Activated gamma-delta T cell (primary cell): Measurements from ENCODE around the gene EVPL.
"Not testable (repeated sequence)": the region's sequence is repeated elsewhere in the genome, so short reads cannot be mapped to it uniquely, and the experiment has no call there.

ENCODE experiments used
- DNase-seq: peaks from one replicate; lab custom pipeline; 2025; lab: John Stamatoyannopoulos, UW
- total RNA-seq, 2 donors: gene quantifications; one replicate each; lab custom pipeline; 2026; lab: John Stamatoyannopoulos, UW

Gene EVPL
- 2.4 to 2.6 reads per million in 2 donors for total RNA-seq

DNA sequence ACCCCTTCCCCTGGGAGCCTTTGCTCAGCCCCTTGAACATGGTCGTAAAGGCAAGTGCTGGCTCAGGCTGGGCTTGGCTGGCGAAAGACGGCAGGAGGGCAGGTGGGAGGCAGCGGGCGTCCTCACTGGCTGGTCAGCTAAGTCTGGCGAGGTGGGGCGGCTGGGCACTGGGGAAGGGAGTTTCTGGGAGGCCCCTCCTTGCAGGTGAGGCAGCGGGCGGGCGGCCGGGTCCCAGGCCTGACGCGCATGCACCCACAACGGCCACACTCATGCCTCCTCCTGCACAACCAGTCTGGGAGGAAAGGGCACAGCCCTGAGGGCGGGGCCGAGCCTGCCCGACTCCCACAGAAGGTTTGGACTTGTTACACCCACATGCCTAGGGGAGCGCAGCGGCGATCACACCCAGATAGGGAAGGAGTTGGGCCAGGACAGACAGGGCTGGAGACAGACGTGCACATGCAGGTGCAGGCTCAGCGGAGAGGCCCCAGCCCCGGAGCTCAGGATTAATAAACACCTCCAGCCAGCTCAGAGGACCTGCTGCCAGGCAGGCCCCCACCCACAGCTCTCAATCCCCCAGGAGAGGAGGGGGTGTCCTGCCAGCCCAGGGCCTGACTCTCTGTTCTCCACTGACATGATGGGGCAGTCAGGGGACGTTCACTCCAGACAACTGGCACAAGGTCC lies at the start of gene EVPL:
TSS of gene EVPL (minus strand) at position 148 of the 681 bp plus-strand sequence. CDS start at position 40, 108 bp downstream.
- no peak for DNase-seq

DNA sequence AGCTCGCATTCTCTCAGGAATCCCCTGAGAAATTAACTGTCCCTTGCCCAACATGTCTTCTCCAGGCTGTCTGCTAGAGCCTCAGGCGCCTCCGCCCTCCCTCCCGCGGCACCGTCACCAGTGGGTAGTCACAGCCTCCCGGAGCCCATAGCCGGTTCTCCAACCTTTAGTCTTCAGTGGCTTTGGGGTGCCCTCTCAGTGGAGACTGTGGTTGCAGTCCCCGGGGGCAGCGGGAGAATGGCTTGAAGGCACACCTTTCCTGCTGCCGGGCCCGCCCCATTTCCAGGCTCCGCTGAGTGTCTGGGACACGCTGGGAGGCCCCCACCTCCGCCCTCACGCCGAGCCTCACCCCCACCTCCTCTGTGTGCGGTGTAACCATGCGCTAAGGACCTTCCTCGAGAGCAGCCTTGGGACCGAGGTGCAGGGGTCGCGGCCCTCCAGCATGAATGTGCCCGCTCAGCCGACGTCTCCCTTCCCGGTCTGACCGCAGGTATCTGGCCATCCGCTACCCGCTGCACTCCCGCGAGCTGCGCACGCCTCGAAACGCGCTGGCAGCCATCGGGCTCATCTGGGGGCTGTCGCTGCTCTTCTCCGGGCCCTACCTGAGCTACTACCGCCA lies 49.1 kb upstream of the EVPL start:
- no peak for DNase-seq

DNA sequence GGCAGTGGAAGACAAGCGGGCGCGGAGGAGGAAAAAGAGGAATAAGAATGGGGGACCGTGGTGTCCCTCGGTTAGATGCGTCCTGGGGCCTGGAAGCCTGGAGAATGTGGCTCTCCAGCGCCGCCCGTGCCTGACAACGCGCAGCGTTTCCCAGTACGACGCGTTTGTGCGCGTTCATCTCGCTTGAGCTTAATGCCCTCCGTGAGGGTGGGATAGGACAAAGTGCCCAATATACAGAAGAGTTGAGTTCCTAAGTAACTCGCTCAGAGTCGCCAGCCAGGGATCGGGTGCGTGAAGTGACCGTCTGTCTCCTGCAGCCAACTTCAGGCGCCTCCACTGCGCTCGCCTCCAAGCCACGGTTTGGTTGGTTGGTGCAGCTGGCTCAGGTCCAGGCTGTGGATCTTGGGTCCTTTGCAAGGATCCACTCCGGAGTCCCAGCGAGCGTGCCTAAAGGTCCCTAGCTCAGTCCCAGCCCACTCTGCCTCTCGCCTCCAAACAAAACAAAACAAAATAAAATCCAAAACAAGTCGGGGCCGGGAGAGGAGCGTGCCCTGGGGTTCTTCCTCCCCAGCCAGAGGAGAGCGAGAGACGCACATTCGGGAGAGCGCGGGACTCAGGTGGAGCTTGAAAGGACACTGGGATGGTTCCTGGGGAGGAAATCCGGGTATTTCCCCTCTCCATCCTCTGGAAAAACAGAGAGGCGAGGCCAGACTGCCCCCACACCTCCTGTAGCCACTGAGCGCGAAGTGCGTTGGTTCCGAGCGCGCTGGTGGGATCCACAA lies 48.4 kb upstream of the EVPL start:
- no peak for DNase-seq

DNA sequence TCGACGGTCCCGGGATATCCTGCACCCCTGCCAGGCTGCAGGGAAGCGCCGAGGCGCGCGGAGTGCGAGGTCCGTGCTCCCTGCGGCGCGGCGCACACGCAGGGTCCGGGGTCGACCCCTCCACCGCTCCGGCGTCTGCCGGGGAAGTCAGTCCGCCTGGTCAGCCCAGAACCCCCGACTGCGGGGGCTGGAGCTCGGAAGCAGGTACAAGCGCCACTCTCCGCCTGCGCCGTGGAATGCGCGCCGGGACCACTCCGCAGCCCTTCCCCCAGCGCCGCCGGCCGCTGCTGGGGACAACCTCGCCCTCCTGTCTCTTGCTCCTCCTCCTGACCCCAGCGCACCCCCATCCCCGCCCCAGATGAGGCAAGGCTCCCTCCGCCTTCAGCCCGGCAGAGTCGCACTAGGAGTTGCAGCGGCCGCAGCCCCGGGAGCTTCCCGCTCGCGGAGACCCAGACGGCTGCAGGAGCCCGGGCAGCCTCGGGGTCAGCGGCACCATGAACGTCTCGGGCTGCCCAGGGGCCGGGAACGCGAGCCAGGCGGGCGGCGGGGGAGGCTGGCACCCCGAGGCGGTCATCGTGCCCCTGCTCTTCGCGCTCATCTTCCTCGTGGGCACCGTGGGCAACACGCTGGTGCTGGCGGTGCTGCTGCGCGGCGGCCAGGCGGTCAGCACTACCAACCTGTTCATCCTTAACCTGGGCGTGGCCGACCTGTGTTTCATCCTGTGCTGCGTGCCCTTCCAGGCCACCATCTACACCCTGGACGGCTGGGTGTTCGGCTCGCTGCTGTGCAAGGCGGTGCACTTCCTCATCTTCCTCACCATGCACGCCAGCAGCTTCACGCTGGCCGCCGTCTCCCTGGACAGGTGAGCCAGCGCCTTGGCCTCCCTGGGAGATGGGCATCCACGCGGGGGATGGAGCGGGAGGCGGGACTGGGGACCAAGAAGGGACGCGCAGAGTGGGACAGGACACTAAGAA lies 47.6 kb upstream of the EVPL start, which contains the start of gene GALR2:
TSS of gene GALR2 (plus strand) at position 392 of the 974 bp plus-strand sequence. CDS start at position 495, 103 bp downstream.
- DNase-seq, result no peak

DNA sequence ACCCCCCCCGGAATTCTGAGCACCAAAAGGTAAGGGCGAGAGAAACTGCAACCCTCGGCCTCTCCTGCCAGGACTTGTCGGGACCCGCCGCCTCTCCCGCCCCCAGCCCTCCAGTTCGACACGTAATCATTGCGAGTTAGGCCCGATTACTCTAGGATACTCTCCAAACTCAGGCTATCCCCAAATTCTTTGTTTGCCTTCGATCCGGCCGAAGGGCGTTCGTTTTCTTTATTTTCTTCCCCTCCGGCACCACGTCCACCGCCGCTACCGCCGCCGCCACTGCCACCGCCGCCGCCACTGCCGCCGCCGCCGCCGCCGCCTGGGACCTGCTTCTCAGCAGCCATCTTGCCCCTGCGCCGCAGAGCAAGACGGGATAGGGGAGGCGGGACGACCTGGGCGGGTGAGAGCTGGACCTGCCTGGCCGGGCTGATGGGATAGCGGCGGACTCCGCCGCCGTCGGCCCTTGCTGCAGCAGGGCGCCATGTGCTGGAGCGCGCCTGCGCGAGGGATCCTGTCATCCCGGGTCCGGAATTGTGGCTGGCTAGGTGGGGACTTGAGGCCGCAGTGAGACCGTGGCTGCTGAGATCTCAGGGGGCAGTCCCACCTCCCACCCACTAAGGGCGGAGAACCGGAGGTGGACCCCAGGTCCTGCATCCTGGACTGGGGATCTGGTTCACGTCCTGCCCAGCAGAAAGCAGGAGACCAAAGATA lies 45.2 kb upstream of the EVPL start, which contains the start of gene SRP68:
TSS of gene SRP68 (minus strand) at position 370 of the 711 bp plus-strand sequence. CDS start at position 344, 26 bp downstream.
- DNase-seq, result peak; percentile 70

DNA sequence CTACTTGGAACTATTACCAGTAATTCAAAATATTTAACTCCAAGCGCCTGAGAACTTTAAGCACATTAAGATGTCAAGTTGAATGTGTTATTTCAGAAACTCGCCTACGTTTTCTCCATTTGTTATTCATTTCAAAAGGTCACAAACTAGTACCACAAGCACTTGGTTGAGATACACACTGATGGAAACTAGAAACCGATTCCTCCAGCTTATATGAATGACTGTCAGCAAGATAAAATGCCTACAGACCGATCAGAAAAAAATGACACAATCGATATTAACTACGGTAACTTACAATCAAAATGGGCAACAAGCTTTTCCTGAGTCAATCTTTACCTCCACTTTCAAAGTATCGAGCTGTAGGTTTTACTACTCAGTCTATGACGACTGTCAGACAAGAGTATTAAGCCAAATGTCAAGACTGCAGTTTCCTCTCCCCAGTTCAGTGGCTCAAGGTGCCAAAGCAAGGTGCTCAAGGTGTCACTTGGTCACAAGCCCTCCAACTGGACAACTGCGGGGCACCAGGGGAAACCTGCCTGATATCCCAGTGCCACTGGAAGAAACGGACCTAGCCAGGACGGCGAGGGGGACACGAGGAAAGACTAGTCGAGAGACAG lies 44.5 kb upstream of the EVPL start:
- no peak for DNase-seq

DNA sequence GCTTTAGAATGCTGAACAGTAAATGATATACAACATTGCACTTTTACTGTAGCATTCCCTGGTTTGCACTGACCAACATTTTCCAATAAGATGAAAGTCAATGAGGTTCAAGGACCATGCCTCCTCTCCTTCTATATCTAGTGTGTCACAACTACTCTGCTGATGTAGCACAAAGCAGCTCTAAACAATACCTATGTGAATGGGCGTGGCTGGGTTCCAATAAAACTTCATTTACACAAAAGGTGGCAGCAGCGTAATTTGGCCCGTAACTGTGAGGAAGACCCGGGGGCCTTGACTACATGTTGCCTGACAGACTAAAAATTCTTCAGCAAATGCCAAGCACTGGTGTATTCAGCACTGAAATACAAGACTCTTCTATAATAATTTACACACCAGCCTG lies 38.7 kb upstream of the EVPL start:
- no peak for DNase-seq

DNA sequence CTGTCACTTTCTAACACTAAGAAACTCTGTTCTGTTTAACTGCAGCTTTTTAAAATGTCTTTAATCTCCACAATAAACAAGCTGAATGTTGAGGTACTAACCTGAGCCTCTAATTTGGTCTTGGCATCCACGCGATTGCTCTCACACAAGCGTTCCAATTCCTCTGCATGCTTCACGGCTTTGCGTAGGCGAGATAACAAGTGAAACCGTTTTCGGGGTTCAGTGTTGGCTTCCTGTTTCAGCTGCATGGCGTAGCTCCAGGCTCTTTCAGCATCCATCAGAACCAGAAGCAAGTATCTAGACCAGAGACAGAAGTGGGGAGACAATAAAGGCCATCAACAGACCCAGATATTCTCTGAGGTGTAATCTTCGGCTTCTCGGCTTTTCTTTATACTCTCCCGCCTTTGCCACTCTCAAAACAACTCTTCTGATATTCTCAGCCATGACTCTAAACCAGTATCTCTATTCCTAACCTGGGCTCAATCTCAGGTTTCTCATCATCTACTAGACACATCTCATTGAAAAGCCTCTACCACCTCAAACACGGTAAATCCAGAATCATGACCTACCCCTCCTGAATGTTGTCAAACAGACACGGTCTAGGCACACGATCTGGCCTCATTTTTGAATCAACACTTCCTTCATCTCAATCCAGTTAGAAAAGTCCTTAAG lies 36.9 kb upstream of the EVPL start:
- no peak for DNase-seq

DNA sequence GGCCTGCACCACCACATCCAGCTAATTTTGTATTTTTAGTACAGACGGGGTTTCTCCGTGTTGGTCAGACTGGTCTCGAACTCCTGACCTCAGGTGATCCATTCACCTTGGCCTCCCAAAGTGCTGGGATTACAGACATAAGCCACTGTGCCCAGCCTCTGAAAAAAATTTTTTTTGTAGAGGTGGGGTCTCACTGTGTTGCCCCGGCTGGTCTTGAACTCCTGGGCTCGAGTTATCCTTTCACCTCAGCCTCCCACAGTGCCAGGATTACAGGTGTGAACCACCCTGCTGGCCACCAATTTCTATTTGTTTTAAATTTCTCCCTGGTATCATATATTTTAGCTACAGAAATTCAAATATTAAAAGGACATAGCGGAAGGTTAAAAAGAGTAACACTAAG lies 31.2 kb upstream of the EVPL start:
- DNase-seq, result not testable (repeated sequence)

DNA sequence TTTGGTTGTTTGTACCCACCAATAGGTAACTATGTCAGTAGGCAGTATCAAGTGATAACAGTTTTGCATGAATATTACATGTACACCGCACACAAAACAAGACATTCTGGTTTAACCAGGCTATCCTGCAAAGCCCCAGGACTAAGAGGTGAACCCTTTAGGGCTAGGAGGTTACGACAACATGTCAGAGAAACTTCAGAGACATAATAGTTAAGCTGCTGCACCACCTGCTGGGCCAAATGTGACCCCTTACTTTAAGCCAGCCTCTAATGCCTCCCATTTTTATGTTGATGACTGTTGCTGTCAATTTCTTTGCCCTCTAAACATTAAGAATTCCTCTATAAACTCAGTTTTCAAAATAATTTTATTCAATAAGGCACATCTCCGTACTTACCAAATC lies 29.8 kb upstream of the EVPL start:
- DNase-seq, result no peak

DNA sequence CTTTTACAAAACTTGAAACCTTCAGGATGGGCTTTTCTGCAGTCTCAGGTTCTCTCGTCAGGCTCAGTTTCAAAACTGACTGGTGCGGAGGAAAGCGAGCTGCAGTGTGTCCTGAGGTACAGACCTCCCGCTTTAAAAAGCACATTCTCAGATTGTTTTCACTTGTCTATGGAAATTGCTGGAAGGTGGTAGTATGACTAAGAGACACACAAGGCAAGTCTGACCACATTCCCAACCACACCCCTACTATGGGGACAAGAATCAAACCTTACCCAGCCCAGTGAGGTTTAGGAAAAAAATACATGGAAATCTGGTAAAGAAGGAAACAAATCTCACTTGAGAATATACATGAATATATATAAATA lies 27.0 kb upstream of the EVPL start:
- no peak for DNase-seq

DNA sequence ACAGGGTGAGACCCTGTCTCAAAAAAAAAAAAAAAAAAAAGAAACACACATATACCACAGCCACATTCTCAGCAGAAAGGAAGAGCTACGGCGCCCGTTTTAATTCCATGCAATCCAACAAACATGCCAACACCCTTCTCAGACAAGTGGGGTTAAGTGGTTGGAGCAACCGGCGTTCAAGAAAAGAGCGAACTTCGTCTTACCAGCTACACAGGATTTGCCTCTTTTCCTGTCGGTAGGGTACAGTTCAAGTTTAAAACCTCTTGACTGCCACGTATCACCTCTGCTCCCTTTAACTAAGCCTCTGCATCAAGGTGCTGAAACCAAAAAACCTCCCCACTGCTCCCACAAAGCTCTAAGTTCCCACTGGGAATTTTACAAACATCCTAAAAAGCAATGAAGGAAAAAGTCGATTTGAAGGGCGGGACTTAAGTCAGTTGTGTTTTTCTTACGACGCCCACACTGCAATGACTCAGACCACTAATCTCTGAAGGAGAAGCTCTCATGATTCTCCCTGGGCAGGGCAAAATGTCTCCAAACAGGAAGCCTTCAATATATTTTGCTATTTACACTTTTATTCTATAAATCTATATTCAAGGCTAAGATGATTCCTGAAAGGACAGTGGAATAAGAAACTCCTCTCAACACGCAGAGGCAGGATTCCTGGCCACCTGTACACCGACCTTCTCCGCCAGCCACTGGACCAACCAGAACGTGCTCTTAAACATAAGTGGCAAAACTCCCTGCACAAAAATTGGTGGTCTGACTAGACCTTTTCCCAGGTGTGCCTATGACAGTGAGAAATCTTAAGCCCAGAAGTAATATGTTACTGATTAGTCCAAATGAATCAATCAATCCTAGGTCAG lies 26.4 kb upstream of the EVPL start:
- DNase-seq, result no peak

DNA sequence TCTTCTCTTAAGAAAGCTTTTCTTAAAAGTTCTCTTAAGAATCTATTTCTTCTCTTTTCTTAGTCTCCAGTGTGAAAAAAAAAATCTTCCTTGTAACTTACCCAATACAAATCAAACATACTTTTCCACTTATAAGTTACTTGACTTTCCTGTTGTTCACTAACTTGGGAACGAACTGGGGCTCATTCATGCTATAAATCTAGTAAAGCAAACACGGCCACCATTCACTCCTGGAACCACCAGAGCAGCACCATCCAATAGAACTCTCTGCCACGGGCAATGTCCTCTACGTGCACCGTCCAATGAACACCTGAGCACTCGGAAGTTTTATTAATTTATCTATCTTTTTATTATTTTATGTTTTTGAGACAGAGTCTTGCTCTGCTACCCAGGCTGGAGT lies 24.5 kb upstream of the EVPL start:
- DNase-seq, result no peak

DNA sequence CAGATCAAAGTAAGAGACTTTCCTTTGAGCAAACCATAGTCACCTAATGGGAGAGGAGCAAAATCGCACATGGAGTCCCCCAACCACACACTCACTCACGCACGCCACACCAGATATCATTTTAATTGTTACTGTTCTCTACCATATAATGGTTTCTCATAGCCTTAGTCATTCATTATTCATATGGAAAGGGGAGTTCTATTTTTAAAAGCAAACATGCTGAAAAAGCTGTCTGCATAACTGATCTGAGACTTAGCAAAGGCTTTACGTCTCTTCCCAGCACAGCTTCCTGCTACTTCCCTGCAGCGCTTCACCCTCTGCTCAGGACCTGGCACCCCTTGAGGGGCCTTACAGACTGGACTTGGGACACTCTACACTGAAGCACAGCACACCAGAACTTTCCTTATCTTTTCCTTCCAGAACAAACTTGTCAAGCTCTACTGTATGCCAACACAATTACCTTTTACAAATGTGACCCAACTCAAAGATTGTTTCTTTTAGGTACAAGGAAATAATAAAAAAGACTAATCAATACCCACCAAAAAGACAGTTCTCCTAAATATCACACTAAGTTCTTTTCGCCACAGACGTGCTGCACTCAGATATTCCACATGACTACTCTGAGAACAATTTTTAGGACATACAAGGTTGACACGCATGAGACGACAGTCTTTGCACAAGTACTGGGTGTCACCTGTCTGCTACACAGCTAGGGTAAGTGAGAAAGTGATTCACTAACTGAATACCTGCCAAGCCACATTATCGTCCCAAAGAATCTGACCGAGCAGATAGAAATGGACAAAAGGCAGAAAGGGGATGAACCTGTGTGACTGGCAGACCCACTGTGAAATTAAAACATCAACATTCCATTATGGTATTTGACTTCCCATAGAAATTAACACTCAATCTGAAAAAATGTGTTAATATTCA lies 23.7 kb upstream of the EVPL start:
- no peak for DNase-seq

DNA sequence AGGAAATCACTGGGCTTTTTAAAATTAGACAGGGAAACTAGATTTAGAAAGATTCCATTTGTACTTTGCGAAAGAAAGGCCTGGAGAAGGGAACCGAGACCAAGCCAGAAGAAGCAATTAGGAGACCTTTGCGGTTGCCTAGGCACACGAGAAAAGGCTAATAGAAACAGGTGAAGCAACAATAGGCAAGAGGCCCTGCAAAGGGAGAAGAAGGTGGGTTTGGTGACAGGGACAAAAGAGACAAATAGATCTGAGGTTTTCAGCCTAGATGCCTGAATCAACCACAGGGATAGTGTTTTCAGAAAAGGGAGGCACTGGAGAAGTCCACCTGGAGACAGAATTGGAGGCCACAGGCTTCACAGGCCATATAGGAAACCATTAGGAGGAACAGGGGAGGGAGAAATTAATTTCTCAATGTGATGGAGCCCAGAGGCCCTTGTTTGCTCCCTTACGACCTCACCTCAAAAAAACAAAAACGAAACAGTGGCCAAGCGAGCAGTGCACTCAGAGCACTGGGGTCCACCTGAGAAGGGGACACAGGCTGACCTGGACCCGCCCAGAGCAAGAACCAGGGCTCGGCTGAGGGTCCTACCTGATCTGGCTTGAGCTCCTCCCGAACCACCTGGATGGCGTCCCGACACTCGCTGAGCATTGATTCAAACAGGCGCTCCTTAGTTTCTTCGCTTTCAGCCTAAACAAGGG lies 22.9 kb upstream of the EVPL start:
- DNase-seq, result no peak

DNA sequence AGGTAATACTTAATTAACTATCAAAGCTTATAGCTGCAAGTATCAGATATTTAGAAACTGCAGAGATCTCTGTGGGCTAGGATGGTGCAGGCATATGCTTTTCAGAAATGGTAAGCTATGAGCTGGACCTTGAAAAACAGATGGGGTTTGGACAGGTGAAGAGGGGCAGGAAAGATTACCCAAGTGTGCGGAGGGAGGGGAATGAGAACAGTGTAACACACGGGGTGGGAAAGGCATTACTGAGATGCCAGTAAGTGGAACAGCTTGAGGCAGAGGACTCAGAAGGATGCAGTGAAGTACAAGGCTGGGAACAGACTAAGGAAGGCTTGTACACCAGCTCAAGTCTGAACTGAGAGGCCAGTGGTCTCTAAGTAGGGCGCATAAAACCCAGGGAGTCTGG lies 22.1 kb upstream of the EVPL start:
- no peak for DNase-seq

DNA sequence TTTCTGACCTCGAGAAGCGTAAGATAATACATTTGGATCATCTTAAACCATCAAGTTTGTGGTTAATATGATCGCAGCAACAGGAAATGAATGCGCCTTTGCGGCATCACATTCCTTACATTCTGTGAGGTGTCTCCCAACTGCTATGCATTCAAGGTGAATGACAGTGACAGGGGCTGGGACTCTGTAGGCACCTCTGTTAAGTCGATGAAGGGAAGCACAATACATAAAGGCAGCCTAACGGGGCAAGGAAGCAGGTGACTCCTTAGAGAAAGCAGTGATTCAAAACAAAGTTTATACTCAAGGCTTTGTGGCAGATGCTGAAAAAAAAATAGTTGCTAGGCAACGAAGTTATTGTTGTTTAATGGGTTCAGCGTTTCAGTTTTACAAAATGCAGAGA lies 21.6 kb upstream of the EVPL start:
- DNase-seq, result no peak
